HG02973 (cell line): ENCODE measurements around the gene LMTK2.
A peak's percentile ranks its signal among the peaks of the same experiment; 100 is the strongest.

ENCODE experiments used
- ATAC-seq: cut with Tn5 transposase; IDR thresholded peaks from one replicate; pipeline ENCODE4 v1.9.1; 2021; ENCODE audit warnings: moderate library complexity; ENCODE audit not compliant: unreplicated experiment

The LMTK2 gene

DNA sequence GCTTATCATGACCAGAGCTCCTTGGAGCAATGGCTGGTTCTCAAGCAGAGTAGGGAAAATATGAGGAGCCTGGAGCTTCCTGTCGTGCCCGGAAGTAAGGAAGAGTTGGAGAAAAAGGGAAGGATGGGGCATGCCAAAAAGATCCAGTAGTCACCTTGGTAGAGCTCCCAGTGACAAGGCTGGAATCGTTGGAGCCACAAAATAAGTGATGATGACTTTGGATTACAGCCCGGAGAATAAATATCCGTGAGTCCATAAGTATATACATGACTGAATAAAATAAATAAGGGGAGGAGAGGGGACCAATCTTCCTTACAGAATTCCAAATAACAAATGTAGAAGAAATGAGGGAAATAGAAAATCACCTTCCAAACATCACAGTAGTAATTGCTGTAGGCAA is 29.3 kb downstream of the LMTK2 start:
- ATAC-seq: no peak

DNA sequence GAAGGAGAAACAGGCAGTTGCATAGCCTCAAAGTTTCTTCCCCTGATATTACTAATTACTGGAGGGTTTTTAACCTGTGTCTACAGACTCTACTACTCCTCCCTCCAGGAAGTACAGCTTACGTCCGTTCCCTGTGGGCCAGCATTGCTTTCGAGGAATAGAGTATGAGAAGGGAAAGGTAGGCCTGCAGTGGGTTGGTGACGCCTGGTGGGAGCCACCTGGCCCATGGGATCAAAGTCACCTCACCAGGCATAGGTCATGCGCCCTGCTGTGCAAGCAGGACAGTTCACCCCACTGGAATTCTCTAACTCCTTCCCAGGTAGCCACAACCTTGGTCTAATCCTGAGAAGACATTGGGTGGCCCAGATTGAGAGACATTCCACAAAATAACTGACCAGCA is 29.8 kb downstream of the LMTK2 start:
- ATAC-seq: no peak

DNA sequence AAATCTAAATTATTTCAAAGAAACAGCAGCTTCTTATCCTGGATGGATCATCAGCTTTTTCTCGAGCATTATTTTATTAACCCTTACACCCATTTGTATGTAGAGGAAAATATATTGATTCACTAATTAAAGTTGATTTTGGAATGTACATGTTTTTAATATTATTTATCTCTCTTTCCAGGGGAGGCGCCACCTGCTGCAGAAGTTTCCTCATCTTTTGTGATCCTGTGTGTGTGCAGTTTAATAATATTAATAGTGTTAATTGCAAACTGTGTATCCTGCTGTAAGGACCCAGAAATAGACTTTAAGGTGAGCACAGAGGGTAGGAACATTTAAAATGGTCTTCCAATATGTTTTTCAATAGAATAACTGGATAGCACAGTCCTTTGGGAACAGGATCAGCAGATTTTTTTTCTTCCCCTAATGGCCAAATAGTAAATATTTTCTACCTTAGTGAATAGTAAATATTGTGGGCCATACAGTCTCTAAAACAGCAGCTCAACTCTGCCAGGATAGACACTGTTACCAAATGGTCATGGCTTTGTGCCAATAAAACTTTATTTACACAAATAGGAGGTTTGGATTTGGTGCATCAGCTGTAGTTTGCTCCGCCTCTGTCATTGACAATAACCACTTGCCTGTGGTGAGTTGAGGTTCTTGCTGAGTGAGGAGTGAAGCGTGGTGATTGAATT is 30.6 kb downstream of the LMTK2 start:
- ATAC-seq: no peak

DNA sequence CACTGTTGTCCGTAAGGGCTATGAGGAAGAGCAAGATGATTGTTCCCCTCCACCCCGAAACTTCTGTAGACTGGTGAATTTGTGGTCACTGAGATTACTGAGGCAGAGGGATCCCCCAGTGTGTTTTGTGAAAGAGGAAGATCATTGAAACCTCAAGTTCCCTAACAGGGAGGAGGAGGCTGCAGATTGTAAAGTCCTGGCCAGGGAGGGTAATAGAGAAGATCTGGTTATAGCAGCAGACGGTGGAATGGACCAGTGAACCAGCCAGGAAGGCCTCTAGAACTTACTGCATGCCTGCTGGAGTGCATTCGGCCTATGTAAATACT is 31.1 kb downstream of the LMTK2 start:
- ATAC-seq: peak; percentile 65

DNA sequence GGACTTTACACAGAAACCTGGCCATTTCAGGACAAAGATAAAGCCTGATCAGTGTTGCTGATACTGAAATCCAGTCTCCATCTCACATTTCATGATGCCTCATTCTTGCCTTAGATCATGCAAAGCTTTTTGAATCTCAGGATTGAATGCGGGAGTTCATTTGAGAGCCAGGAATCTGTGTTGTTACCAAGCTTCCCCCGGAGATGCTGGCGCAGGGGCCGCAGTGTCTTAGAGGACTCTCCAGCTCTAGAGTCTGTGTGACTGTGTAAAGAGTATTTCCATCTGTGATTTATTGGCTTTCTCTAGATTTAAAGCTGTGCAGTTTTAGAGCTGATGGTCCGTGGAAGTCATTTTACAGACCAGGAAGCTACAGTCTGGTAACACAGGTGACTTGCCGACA is 32.0 kb downstream of the LMTK2 start:
- ATAC-seq: no peak

GRCh38 chr7:98142658-98143057 is 36.0 kb downstream of the LMTK2 start:
- no peak for ATAC-seq

DNA sequence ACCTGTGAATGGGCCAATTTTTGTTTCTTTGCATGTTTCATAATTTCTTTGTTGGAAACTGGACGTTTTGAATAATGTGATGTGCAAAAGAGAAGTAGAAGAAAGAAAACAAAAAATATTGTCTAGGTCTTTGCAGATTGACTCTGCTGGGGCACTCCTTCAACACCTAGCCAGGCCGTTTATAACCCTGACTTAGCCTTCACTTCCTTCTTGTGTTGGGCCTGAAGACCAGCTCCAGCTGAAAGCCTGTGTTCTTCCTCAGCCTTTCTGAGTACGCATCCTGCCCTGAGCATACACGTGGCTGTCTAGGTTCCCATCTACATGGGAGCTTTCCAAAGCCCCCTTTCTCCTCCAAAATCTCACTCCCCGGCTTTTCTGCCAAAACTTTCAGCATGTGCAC is 41.9 kb downstream of the LMTK2 start:
- no peak for ATAC-seq

GRCh38 chr7:98149116-98149692 is 42.5 kb downstream of the LMTK2 start:
- ATAC-seq: no peak

GRCh38 chr7:98151884-98152283 is 45.2 kb downstream of the LMTK2 start:
- no peak for ATAC-seq

DNA sequence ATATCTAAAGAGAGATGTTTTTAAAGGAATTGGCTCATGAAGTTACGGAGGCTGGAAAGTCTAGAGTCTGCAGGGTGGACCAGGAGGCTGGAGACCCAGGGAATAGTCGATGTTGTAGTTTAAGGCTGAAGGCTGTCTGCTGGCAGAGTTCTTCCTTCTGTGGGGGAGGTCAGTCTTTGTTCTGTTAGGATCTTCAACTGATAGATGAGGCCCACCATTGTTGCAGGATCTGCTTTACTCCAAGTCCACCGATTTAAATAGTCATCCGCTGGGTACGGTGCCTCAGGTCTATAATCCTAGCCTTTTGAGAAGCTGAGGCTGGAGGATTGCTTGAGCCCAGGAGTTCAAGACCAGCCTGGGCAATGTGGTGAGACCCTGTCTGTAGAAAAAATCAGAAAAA is 50.0 kb downstream of the LMTK2 start:
- ATAC-seq: no peak

GRCh38 chr7:98157761-98158160 is 51.1 kb downstream of the LMTK2 start:
- no peak for ATAC-seq

DNA sequence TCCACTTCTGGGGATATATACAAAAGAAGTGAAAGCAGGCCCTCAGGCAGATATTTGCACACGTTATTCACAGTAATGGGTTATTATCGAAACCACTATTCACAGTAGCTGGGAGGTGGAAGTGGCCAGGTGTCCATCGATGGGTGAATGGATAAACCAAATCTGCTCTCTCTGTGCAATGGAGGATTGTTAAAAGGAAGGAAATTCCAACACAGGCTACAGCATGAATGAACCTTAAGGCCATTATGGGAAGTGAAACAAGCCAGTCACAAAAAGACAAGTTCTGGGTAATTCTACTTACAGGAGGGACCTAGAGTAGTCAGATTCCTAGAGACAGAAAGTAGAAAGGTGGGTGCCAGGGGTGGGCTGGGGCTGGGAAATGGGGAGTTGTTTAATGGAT is 56.1 kb downstream of the LMTK2 start:
- ATAC-seq: no peak

GRCh38 chr7:98163269-98163668 is 56.6 kb downstream of the LMTK2 start:
- ATAC-seq: no peak

DNA sequence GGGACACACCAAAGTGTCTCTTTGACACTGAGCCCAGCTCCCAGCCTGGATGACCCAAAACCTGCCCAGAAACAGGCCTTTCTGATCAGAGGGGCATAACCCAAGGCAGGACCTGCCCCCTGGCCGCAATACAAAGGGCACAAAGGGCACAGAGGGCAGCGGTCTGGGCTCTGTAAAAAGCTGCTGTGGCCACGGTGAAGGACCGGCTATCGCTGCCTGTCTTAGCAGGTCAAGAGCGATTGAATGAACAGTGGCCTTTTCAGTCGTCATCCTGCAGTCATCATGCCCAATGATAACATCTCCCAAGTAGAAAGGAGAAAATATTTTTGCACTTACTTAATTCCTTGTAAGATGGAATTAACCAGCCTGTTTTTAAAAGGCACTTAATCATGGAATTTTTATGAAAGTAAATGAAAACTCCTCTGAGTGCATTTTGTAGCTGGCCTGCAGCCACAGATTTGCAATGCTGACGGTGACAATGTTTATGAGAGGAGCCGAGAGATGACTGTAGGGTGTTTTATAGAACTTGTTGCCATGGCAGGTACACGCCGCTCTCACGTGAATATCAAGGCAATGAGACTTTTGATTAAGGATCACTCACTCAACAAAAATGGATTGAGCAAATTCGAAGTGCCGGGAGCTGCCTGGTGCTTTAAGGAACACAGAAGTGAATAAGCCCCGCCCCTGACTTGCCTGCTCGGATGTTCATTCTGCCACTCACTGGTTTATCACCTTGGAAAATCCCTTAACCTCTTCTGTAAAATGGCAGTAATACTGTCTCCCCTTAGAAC is 57.2 kb downstream of the LMTK2 start:
- no peak for ATAC-seq

GRCh38 chr7:98165827-98166667 is 59.4 kb downstream of the LMTK2 start:
- ATAC-seq: no peak

DNA sequence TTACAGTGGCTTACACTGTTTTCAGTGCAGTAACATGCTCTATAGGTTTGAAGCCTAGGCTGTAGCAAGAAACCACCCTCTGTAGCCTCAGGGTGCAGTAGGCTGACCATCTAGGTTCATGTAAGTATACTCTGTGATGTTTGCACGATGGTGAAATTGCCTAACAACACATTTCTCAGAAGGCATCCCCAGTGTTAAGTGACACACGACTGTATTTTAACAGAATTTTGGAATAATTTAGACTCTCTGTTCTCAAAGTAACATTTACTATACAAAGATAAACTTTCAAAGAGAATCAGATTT is 60.0 kb downstream of the LMTK2 start:
- no peak for ATAC-seq

DNA sequence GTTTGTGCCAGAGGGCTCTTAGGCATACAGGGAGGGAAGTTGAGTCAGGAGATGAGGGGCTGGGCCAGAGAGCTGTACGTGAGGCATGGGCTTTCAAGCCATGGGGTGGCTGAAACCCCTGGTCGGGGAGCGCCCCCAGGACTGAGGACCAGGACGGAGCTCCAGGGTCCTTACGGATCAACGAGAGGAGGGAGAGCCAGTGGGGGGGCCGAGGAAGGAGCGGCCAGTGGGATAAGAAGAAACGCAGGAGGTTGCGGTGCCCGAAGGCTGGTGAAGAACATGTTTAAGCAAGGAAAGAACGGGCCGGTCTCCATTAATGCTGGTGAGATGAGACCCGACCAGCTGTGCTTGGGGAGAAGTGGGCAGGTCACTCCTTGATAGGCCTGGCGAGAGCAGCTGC is 61.0 kb downstream of the LMTK2 start:
- ATAC-seq: no peak

DNA sequence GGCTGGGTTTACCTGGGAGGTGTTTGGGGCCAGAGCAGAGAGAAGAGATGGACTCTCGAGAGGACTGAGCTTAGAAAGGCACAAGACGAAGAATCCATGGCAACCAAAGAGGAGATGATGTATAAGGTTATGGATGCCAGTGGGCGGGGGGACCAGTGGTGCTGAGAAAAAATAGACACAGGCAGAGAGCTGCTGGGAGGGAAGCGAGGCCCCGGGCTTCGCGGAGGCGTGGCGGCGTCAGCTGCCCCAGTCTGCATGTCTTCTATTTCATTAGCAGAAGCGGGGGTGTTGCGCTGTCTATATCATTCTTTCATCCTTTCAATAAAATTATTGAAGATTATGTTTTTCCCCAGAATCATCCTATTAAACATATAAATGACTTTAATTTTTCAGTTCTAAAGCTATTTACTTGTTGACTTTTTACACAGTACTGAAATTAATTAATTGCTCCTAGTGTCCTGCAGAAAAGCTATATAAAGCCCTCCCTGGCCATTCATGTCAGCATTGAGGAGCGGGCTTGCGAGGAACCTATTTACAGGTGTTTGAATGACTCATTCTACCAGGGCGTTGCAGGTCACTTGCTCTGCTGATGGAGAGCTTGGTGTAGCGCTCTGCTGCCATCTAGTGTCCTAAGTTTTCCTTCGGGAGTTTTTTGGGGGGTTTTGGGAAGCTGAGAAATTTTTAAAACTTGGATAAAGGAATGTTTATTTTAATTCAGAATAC is 61.7 kb downstream of the LMTK2 start:
- ATAC-seq: peak; percentile 64

DNA sequence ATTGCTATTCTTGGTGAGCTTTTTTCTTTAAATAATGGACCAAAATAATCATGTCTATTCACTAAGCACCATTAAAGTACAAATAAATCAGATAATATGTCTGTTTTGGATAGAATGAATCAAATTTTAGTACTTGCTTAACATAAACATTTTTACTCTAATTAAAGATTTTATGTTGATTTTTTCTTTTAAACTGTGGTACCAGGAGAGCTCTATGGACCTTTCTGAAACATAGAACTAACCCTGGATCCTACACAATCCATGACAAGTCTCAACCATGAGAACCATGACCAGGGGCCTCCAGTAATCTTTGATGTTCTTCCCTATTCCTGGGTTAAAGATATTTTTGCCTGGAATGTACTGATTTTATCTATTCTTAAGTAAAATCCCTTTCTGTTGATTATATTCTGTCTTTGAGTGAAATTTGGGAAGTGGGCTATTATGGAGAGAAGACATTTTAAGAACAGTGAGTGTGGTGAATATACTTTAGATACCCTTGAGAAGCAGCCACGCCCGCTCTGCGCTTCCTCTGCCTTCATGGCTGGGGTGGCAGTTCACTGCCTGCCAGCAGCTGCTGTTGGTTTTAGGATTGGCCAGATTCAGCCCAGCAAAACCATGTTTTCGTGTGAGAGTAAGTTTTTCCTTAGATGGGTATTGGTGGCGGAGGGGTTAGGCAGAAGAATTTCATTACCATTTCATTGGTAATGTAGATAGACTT is 62.4 kb downstream of the LMTK2 start:
- ATAC-seq: no peak

GRCh38 chr7:98170966-98171365 is 64.3 kb downstream of the LMTK2 start:
- no peak for ATAC-seq
